HEK293 (cell line): ENCODE data around the gene TMPRSS7.

Experiments used
- CTCF ChIA-PET: fragments of 350-600 bp; formaldehyde crosslinking; extraction: SDS; loops from one replicate; lab custom pipeline; 2021; ENCODE audit warnings: antibody characterized with exemption; lab: Yijun Ruan, JAX
- POLR2A ChIA-PET: fragments of 300-600 bp; formaldehyde crosslinking; extraction: SDS; loops from one replicate; lab custom pipeline; 2020; ENCODE audit warnings: antibody characterized with exemption, inconsistent platforms; lab: Yijun Ruan, JAX
- H3K27ac ChIP-seq: fragments of 200-500 bp; sonication (Bioruptor generic); 2 replicates; pipeline ENCODE4 v1.5.1; 2014; ENCODE audit warnings: low read depth, low read length, control low read depth, inconsistent platforms; ENCODE audit errors: extremely low read depth
- H3K36me3 ChIP-seq, 2 experiments: fragments of 200-500 bp in 1 of 2; sonication (Bioruptor generic) in 1 of 2; 1 replicate in 1 of 2; 2 replicates in 1 of 2; pipeline ENCODE4 v1.5.1; 2014 to 2017; ENCODE audit warnings: inconsistent platforms in 2 of 2, low read length in 2 of 2; ENCODE audit not compliant: control insufficient read depth in 2 of 2, insufficient read depth in 1 of 2
- H3K4me1 ChIP-seq: fragments of 200-500 bp; sonication (Bioruptor generic); 2 replicates; pipeline ENCODE4 v1.5.1; 2014; ENCODE audit warnings: mild to moderate bottlenecking, low read length, inconsistent platforms; ENCODE audit not compliant: control insufficient read depth, insufficient read depth
- H3K4me3 ChIP-seq: 2 replicates; pipeline ENCODE4 v1.5.1; 2011; ENCODE audit warnings: low read depth, mild to moderate bottlenecking, control low read depth, low read length, moderate library complexity
- H3K9me3 ChIP-seq: fragments of 200-500 bp; sonication (Bioruptor generic); 2 replicates; pipeline ENCODE4 v1.5.1; 2014; ENCODE audit warnings: low read depth, low read length, inconsistent platforms; ENCODE audit not compliant: control insufficient read depth, insufficient read depth
- GLIS1 ChIP-seq: fragments of 450-650 bp; formaldehyde crosslinking; IDR thresholded peaks from 2 replicates; pipeline ENCODE4 v1.5.1; 2016; ENCODE audit warnings: missing biosample characterization, missing genetic modification characterization
- IKZF3 ChIP-seq: fragments of 450-650 bp; IDR thresholded peaks from 2 replicates; pipeline ENCODE4 v1.5.0; 2018; ENCODE audit warnings: missing biosample characterization, mild to moderate bottlenecking, missing genetic modification characterization, moderate library complexity
- OSR2 ChIP-seq: fragments of 450-650 bp; formaldehyde crosslinking; IDR thresholded peaks from 2 replicates; pipeline ENCODE4 v1.5.1; 2016; ENCODE audit warnings: missing biosample characterization, missing genetic modification characterization
- PRDM10 ChIP-seq: fragments of 450-650 bp; formaldehyde crosslinking; IDR thresholded peaks from 2 replicates; pipeline ENCODE4 v1.5.1; 2016; ENCODE audit warnings: missing biosample characterization, missing genetic modification characterization
- REPIN1 ChIP-seq: fragments of 450-650 bp; formaldehyde crosslinking; IDR thresholded peaks from 2 replicates; pipeline ENCODE4 v1.5.1; 2017; ENCODE audit warnings: missing biosample characterization, missing genetic modification characterization, low read depth
- SCRT1 ChIP-seq: fragments of 450-650 bp; formaldehyde crosslinking; IDR thresholded peaks from 2 replicates; pipeline ENCODE4 v1.5.1; 2016; ENCODE audit warnings: missing biosample characterization, missing genetic modification characterization, borderline replicate concordance
- SCRT2 ChIP-seq: fragments of 450-650 bp; formaldehyde crosslinking; IDR thresholded peaks from 2 replicates; pipeline ENCODE4 v1.5.1; 2016; ENCODE audit warnings: missing biosample characterization, missing genetic modification characterization
- SP7 ChIP-seq: fragments of 450-650 bp; formaldehyde crosslinking; IDR thresholded peaks from 2 replicates; pipeline ENCODE4 v1.5.1; 2016; ENCODE audit warnings: missing biosample characterization, missing genetic modification characterization
- ZNF121 ChIP-seq: fragments of 450-650 bp; formaldehyde crosslinking; IDR thresholded peaks from 2 replicates; pipeline ENCODE4 v1.5.1; 2016; ENCODE audit warnings: missing biosample characterization, missing genetic modification characterization
- ZNF146 ChIP-seq: fragments of 450-650 bp; formaldehyde crosslinking; IDR thresholded peaks from 2 replicates; pipeline ENCODE4 v1.5.1; 2016; ENCODE audit warnings: missing biosample characterization, missing genetic modification characterization
- ZNF157 ChIP-seq: fragments of 450-650 bp; formaldehyde crosslinking; IDR thresholded peaks from 2 replicates; pipeline ENCODE4 v1.5.1; 2016; ENCODE audit warnings: missing biosample characterization, missing genetic modification characterization
- ZNF214 ChIP-seq: fragments of 450-650 bp; formaldehyde crosslinking; IDR thresholded peaks from 2 replicates; pipeline ENCODE4 v1.5.1; 2017; ENCODE audit warnings: missing biosample characterization, mild to moderate bottlenecking, missing genetic modification characterization, borderline replicate concordance
- ZNF311 ChIP-seq: fragments of 450-650 bp; formaldehyde crosslinking; IDR thresholded peaks from 2 replicates; pipeline ENCODE4 v1.5.1; 2017; ENCODE audit warnings: missing biosample characterization, missing genetic modification characterization, borderline replicate concordance
- ZNF426 ChIP-seq: fragments of 450-650 bp; formaldehyde crosslinking; IDR thresholded peaks from 2 replicates; pipeline ENCODE4 v1.5.1; 2017; ENCODE audit warnings: missing biosample characterization, missing genetic modification characterization, mild to moderate bottlenecking, inconsistent platforms, moderate library complexity
- ZNF629 ChIP-seq: fragments of 450-650 bp; formaldehyde crosslinking; IDR thresholded peaks from 2 replicates; pipeline ENCODE4 v1.5.1; 2017; ENCODE audit warnings: missing biosample characterization, missing genetic modification characterization
- ZNF701 ChIP-seq: fragments of 450-650 bp; formaldehyde crosslinking; IDR thresholded peaks from 2 replicates; pipeline ENCODE4 v1.5.1; 2016; ENCODE audit warnings: missing biosample characterization, missing genetic modification characterization
- ZNF707 ChIP-seq: fragments of 450-650 bp; formaldehyde crosslinking; IDR thresholded peaks from 2 replicates; pipeline ENCODE4 v1.5.1; 2016; ENCODE audit warnings: missing biosample characterization, missing genetic modification characterization
- TF ChIP-seq, protein P1 (sequence below): sonication (generic); formaldehyde crosslinking; IDR thresholded peaks from 2 replicates; pipeline ENCODE4 v1.8.1; 2022; ENCODE audit warnings: mild to moderate bottlenecking, moderate library complexity, missing genetic modification reagents
- TF ChIP-seq, protein P2 (sequence below): fragments of 450-650 bp; formaldehyde crosslinking; IDR thresholded peaks from 2 replicates; pipeline ENCODE4 v1.5.1; 2016; ENCODE audit warnings: missing biosample characterization, missing genetic modification characterization
- TF ChIP-seq, protein P3 (sequence below): fragments of 450-650 bp; formaldehyde crosslinking; IDR thresholded peaks from 2 replicates; pipeline ENCODE4 v1.5.1; 2016; ENCODE audit warnings: missing biosample characterization, missing genetic modification characterization

Gene TMPRSS7

DNA sequence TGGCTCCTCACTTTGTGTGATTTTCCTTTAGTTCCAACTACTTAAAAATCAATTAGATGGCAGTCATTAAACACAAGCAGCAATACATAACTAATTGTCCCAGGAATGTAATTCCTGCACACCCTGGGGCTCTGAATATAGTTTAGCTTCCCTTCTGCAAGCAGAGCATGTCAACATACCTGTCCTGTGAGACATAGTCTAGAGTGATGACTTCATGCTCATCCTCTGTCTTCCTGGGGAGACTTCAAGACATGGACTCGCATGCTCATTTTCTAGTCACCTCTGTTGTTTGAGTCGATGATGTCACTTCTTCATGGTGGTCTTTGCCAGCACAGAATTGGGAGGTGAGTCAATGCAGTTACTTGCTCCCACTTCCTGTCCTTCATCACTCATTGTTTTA is 67.4 kb downstream of the TMPRSS7 start (continued):
- TF ChIP-seq, protein P1, sequence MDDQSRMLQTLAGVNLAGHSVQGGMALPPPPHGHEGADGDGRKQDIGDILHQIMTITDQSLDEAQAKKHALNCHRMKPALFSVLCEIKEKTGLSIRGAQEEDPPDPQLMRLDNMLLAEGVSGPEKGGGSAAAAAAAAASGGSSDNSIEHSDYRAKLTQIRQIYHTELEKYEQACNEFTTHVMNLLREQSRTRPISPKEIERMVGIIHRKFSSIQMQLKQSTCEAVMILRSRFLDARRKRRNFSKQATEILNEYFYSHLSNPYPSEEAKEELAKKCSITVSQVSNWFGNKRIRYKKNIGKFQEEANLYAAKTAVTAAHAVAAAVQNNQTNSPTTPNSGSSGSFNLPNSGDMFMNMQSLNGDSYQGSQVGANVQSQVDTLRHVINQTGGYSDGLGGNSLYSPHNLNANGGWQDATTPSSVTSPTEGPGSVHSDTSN, result no peak
- TF ChIP-seq OSR2 (tag by site-specific recombination) (peak; percentile 48; the same call in 1 of the 2 replicates), ZNF311 (no peak), GLIS1 (tag by site-specific recombination) (peak; percentile 82), ZNF214 (tag by site-specific recombination) (no peak), SP7 (tag by site-specific recombination) (peak; percentile 68), ZNF629 (peak; percentile 87)
- TF ChIP-seq, protein P2, sequence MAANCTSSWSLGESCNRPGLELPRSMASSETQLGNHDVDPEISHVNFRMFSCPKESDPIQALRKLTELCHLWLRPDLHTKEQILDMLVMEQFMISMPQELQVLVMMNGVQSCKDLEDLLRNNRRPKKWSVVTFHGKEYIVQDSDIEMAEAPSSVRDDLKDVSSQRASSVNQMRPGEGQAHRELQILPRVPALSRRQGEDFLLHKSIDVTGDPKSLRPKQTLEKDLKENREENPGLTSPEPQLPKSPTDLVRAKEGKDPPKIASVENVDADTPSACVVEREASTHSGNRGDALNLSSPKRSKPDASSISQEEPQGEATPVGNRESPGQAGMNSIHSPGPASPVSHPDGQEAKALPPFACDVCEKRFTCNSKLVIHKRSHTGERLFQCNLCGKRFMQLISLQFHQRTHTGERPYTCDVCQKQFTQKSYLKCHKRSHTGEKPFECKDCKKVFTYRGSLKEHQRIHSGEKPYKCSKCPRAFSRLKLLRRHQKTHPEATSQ (tag by site-specific recombination), result no peak

- ChIA-PET CTCF (interaction anchor here (0.6 kb wide), 1 partner anchor 211 kb away, joined by 5 read pairs; no protein-coding TSS in a partner anchor), POLR2A (no interaction called here)
- peak; percentile 57; the same call in 1 of the 2 replicates for TF ChIP-seq SCRT1 (tag by site-specific recombination)
- TF ChIP-seq REPIN1 (tag by site-specific recombination), result no peak
- no peak for TF ChIP-seq ZNF121 (tag by site-specific recombination)
- TF ChIP-seq ZNF707 (tag by site-specific recombination), result no peak
- no peak for TF ChIP-seq IKZF3
- TF ChIP-seq ZNF701 (tag by site-specific recombination), result no peak
- no peak for TF ChIP-seq PRDM10 (tag by site-specific recombination)
- TF ChIP-seq, protein P3, sequence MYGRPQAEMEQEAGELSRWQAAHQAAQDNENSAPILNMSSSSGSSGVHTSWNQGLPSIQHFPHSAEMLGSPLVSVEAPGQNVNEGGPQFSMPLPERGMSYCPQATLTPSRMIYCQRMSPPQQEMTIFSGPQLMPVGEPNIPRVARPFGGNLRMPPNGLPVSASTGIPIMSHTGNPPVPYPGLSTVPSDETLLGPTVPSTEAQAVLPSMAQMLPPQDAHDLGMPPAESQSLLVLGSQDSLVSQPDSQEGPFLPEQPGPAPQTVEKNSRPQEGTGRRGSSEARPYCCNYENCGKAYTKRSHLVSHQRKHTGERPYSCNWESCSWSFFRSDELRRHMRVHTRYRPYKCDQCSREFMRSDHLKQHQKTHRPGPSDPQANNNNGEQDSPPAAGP, result no peak
- TF ChIP-seq ZNF146, result no peak
- no peak for TF ChIP-seq ZNF426 (tag by site-specific recombination)
- no peak for TF ChIP-seq SP7 (tag by site-specific recombination)
- no peak for TF ChIP-seq ZNF157 (tag by site-specific recombination)
- peak; percentile 83 for TF ChIP-seq SCRT2 (tag by site-specific recombination)
- Histone ChIP-seq H3K27ac (no peak overlapping the region), H3K9me3 (no peaks in the 10 kb centered on the region), H3K36me3 (peaks cover 0 to 35% of the 10 kb centered on the region in 2 experiments; a peak in 2 of 3 replicates), H3K4me3 (no peak overlapping the region), H3K4me1 (no peaks in the 10 kb centered on the region)
Observed at GRCh38 chr3:112104774-112105173, 70.2 kb downstream of the TMPRSS7 start.
